Retinal pigment epithelial cell (primary cell): ENCODE results near the gene LOXL3.
A peak's percentile ranks its signal among the peaks of the same experiment; 100 is the strongest.

Experiments
- DNase-seq: peaks from one replicate; pipeline ENCODE4 v3.0.0-alpha.2; 2010; ENCODE audit warnings: low read depth
- H3K4me3 ChIP-seq: 2 replicates; pipeline ENCODE4 v1.5.1; 2011; ENCODE audit warnings: mild to moderate bottlenecking, low read length, control low read depth, moderate library complexity
- CTCF ChIP-seq: conservative IDR thresholded peaks from 2 replicates; pipeline ENCODE4 v1.5.1; 2011; ENCODE audit warnings: low read depth, low read length, control low read depth, inconsistent platforms

LOXL3 gene

GRCh38 chr2:74558284-74559230 lies 4.8 kb upstream of the LOXL3 start:
- no peak overlapping the region for H3K4me3 ChIP-seq
- no peak for DNase-seq
- TF ChIP-seq CTCF = no peak

DNA sequence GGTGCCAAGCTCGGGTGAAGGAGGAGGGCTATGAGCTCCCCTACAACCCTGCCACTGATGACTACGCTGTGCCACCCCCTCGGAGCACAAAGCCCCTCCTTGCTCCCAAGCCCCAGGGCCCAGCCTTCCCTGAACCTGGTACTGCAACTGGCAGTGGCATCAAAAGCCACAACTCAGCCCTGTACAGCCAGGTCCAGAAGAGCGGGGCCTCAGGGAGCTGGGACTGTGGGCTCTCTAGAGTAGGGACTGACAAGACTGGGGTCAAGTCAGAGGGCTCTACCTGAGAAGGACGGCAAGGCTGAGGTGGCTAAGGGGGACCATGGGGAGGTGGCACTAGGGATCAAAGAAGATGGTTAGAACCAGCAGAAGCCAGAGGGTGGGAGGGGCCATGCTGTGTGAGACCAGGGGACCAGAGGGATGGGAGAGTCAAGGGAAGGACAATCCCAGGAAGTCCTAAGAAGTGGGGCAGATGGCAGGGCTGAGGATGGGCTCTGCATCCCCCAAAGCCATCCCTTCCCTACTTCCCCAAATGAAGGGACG lies 3.2 kb upstream of the LOXL3 start:
- no peak for DNase-seq
- TF ChIP-seq CTCF = no peak
- no peak overlapping the region for H3K4me3 ChIP-seq

- H3K4me3 ChIP-seq = no peak overlapping the region
- no peak for TF ChIP-seq CTCF
- DNase-seq = no peak
Measured at GRCh38 chr2:74556159-74556558, 2.4 kb upstream of the LOXL3 start.

DNA sequence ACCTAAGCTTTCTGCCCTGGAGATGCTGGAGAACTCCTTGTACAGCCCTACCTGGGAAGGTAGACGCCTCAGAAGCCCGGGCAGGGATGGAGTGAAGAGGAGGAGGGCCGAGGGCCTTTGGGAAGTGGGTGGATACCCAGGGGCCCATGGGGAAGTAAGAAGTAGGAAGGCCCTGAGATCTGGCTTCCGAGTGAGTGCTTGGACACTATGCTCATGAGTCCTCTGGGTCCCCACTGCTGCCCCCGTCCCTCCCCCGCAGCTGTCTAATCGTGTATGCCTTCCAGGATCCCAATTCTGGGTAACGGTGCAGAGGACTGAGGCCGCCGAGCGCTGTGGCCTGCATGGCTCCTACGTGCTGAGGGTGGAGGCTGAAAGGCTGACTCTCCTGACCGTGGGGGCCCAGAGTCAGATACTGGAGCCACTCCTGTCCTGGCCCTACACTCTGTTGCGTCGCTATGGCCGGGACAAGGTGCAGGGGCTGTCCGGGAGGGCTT lies 1.9 kb upstream of the LOXL3 start:
- peak overlapping the region; percentile 94 for H3K4me3 ChIP-seq
- no peak for TF ChIP-seq CTCF
- no peak for DNase-seq

GRCh38 chr2:74554820-74555531 lies 1.2 kb upstream of the LOXL3 start:
- peak overlapping the region; percentile 94 for H3K4me3 ChIP-seq

More at GRCh38 chr2:74554820-74555531, 1.2 kb upstream of the LOXL3 start:
- peak; percentile 1 for TF ChIP-seq CTCF
- no peak for DNase-seq
